HG03521 (cell line): ENCODE results near the gene ENPP1.
"Not testable (repeated sequence)": the region's sequence is repeated elsewhere in the genome, so short reads cannot be mapped to it uniquely, and the experiment has no call there.

ENCODE experiments used
- ATAC-seq: cut with Tn5 transposase; IDR thresholded peaks from one replicate; pipeline ENCODE4 v1.9.1; 2021; ENCODE audit warnings: mild to moderate bottlenecking, moderate library complexity; ENCODE audit not compliant: unreplicated experiment

ENPP1 gene

GRCh38 chr6:131828080-131828479 is 20.3 kb downstream of the ENPP1 start:
- ATAC-seq: no peak

GRCh38 chr6:131828951-131829350 is 21.1 kb downstream of the ENPP1 start:
- ATAC-seq: no peak

GRCh38 chr6:131831392-131831791 is 23.6 kb downstream of the ENPP1 start:
- no peak for ATAC-seq

- ATAC-seq: no peak
These were observed 24.1 kb downstream of the ENPP1 start for GRCh38 chr6:131831886-131832285.

GRCh38 chr6:131832363-131832762 is 24.5 kb downstream of the ENPP1 start:
- ATAC-seq: no peak

- ATAC-seq: no peak
These were observed 30.2 kb downstream of the ENPP1 start for GRCh38 chr6:131838051-131838450.

- ATAC-seq: no peak
These were observed 31.6 kb downstream of the ENPP1 start for GRCh38 chr6:131839388-131839787.

- no peak for ATAC-seq
These were observed 32.6 kb downstream of the ENPP1 start for GRCh38 chr6:131840441-131840840.

GRCh38 chr6:131840936-131841583 is 33.2 kb downstream of the ENPP1 start:
- ATAC-seq: no peak

GRCh38 chr6:131843768-131844167 is 35.9 kb downstream of the ENPP1 start:
- ATAC-seq: no peak

GRCh38 chr6:131844243-131844841 is 36.5 kb downstream of the ENPP1 start:
- ATAC-seq: no peak

- no peak for ATAC-seq
These were observed 38.3 kb downstream of the ENPP1 start for GRCh38 chr6:131846023-131846663.

GRCh38 chr6:131846905-131847304 is 39.1 kb downstream of the ENPP1 start:
- no peak for ATAC-seq

GRCh38 chr6:131849799-131850198 is 42.0 kb downstream of the ENPP1 start:
- no peak for ATAC-seq

GRCh38 chr6:131851049-131851769 is 43.4 kb downstream of the ENPP1 start:
- ATAC-seq: no peak

GRCh38 chr6:131852200-131852599 is 44.4 kb downstream of the ENPP1 start:
- ATAC-seq: no peak

- ATAC-seq: no peak
These were observed 47.0 kb downstream of the ENPP1 start for GRCh38 chr6:131854803-131855202.

GRCh38 chr6:131858765-131859415 is 51.1 kb downstream of the ENPP1 start:
- no peak for ATAC-seq

GRCh38 chr6:131859658-131860057 is 51.8 kb downstream of the ENPP1 start:
- not testable (repeated sequence) for ATAC-seq

GRCh38 chr6:131861381-131861780 is 53.6 kb downstream of the ENPP1 start:
- ATAC-seq: no peak

- ATAC-seq: no peak
These were observed 54.7 kb downstream of the ENPP1 start for GRCh38 chr6:131862476-131862875.
